ENCODE results near the gene WFDC2.

GRCh38 chr20:45463709-45464108 is 5.8 kb upstream of the WFDC2 start:
- TF ChIP-seq CTCF (conservative IDR thresholded peaks at IDR 0.05 in 1 of 2, IDR thresholded peaks at IDR 0.05 in 1 of 2; ENCODE audit: extremely low read depth in 1 of 2, insufficient read depth in 1 of 2, low read depth in 1 of 2, low read length in 2 of 2) = no peak
- no peak for TF ChIP-seq EZH2 (IDR thresholded peaks at IDR 0.05; ENCODE audit: borderline replicate concordance, low read length)
